H54 (cell line): ENCODE results near the gene ZNF598.
A peak's percentile ranks its signal among the peaks of the same experiment; 100 is the strongest.

Source experiments
- DNase-seq: peaks from one replicate; pipeline ENCODE4 v3.0.0; 2011; ENCODE audit warnings: low spot score, mixed read lengths; ENCODE audit not compliant: insufficient read length
- FAIRE-seq: peaks from 3 replicates; lab custom pipeline; 2011; peaks lifted over from hg19 to GRCh38; lab: Jason Lieb, UNC
- POLR2A ChIP-seq: IDR thresholded peaks from 2 replicates; pipeline ENCODE4 v1.6.1; 2011; ENCODE audit warnings: low read depth, mild to moderate bottlenecking, low read length

The ZNF598 gene

DNA sequence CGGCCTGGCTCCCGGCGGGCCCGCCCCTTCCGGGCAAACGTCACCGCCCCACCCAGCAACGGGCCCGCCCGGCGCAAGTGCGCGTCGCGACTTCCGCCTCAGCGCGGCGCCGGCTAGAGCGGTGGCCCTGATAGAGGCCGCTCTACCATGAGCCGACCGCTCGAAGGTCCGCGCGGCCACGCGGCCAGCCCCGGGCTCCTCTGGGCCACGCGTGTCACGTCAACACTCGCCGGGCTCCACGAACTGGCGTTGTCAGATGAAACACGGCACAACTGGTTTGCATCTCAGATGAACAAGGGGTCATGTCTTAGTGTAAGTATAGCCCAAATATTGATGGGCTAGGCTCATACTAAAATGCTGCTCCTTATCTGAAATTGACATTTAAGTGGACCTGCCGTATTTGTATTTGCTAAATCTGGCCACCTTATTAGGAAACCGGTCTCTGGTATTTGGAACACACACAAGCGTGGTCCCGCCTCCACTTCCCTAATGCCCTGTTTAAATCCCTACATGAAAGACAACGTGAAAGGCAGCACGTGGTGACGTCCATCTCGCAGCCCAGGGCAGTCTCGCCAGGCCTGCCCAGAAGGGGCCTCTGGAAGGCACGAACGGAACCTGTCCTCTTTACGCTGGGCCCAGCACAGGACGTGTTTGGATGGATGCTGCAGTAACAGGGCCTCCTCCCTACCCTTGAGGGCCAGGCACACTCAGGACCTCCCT lies at the start of gene ZNF598:
ZNF598 (minus strand) TSS at position 31 of the 720 bp plus-strand sequence.
- peak; percentile 83 for TF ChIP-seq POLR2A
- DNase-seq (peak; percentile 89), FAIRE-seq (no peak)

DNA sequence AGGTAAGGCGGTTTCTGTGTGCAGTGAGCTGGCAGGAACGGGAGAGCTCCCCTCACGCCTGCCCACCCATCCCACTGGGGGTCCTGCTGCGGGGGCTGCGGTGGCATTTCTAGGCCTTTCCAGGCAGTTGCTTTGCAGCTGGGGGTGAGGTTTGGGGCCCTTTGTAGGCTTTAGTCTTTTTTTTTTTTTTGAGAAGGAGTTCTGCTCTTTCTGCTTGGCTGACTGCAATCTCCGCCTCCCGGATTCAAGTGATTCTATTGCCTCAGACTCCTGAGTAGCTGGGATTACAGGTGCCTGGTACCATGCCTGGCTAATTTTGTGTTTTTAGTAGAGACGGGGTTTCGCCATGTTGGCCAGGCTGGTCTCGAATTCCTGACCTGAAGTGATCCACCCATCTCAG lies 49.3 kb upstream of the ZNF598 start:
- no peak for TF ChIP-seq POLR2A
- no peak for DNase-seq
- FAIRE-seq, result no peak

DNA sequence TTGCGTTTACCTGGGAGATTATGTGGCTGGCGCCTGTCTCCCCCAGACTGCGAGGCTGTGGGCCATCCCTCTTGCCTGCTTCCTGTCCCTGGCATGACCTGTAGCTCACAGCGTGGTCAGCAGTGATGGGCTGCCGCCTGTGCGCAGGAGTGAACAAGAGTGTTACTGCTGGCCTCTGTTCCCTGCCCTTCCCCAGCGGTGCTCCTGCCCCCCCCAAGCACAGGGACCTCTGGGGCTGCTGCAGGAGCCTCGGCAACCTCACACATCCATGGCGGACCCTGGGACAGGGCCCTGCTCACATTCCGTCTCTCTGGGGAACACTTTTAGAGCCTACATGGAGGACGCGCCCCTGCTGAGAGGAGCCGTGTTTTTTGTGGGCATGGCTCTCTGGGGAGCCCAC lies 48.8 kb upstream of the ZNF598 start:
- FAIRE-seq, result no peak
- DNase-seq, result no peak
- no peak for TF ChIP-seq POLR2A

DNA sequence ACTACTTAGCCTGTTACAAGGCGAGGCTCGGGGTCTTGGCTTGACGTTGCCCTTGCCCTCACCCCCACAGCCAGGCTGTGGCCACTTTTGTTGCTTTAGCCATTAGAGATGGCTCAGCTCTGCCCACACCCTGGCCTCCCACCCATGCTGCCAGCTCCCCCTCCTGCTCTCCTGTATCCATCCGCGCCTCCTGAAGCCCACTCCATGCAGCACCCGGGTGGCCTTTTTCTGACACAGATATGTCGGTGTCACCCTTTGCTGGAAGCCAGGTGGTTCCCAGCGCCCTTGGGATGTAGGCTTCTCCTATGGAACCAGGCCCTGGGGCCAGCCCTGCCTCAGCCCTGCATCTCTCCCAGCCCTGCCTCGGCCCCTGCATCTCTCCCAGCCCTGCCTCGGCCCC lies 47.8 kb upstream of the ZNF598 start:
- no peak for TF ChIP-seq POLR2A
- no peak for FAIRE-seq
- no peak for DNase-seq

DNA sequence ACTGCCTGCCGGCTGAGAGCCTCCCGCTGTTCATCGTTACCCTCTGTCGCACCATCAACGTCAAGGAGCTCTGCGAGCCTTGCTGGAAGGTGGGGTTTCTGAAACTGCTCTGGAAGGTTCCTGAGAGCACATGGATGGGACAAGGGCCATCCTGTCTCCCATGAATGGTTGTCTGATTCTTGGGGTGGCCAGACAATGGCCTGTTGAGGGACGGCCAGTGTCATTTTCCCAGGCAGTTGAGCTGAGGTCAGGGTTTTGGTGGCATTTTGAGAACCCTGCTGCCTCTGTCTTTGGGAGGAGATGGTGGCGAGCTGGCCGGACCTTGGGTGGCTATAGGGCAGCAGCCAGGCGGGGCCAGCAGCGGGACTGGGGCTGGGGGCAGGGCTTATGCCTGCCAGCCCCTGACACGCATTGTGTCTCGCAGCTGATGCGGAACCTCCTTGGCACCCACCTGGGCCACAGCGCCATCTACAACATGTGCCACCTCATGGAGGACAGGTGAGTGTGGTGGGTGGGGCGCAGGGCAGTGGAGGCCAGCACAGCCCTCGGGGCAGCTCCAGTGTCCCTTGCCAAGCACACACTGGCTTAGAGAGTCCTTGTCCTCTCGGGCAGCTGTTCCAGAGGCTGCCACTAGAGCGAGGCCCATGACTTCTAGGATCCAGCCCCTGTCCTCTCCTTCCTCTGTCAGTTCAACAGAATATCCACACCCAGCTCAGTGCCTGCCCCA lies 47.2 kb upstream of the ZNF598 start:
- DNase-seq (no peak), FAIRE-seq (no peak)
- no peak for TF ChIP-seq POLR2A

DNA sequence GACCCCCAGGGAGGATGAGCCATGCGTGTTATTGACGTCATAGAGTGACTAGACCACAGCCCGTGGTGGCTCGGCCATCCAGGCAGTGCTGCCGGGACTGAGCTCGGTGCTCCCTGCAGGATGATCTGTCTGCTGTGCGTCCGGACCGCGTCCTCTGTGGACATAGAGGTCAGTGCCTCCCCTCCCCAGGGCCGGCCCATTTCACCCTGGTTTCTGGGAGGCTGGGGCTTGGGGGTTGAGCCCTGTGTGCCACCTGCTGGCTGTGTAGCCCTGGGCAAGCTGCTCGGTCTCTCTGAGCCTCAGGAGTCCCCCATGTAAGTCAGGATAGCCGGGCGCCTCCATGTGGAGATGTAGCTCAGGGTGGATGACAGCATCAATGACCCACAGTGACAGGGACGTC lies 46.5 kb upstream of the ZNF598 start:
- FAIRE-seq (no peak), DNase-seq (no peak)
- no peak for TF ChIP-seq POLR2A

DNA sequence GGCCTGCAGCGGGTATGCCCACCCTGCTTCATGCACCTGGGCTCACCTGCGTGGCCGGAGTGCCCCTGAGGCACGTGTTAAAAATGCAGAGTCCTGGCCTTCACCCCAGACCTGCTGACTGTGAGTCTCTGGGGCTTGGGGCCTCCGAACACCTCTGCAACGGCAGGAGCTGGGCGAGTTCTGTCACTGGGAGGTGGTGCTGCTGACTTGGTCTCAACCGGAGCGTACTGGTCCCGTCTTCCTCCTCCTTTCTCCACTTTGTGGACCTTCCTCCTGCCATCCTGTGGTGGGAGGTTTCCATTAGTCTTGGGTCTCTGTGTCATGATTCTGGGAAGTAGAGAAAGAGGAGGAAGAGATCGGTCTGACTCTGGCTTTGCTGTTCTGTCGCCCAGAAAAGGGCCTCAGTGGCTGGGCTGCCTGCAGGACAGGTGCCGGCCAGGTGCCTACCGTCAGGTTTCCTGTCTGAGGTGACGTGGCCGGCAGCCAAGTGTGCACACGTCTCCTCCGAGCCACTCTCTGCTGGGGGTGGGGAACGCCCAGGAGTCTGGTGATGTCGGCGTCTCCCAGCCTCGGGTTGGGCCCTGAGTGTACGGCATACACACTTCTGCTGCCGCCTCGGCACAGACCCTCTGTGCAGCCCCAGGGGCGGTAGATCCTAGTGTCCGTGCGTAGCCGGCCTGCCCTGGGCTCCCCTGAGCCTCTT lies 45.1 kb upstream of the ZNF598 start:
- no peak for TF ChIP-seq POLR2A
- FAIRE-seq, result no peak
- no peak for DNase-seq

DNA sequence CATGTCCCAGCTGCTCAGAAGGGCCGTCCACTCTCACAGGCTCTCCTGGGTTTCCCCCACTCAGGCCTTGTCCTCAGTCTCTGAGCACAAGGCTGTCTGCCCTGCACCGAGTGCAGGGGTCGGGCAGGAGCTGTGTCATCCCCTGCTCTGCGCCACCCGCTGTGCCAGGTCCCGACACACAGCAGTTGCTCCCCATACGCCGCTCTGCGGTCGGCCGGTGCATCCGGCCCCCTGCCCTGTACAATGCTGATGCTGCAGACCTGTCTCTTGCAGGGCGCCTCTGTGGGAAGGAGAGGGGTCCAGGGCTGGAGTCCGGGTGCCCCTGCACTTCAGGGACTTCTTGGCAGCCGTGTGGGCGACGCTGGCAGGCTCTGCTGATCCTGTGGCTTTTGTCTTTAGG lies 44.3 kb upstream of the ZNF598 start:
- DNase-seq (no peak), FAIRE-seq (no peak)
- no peak for TF ChIP-seq POLR2A

DNA sequence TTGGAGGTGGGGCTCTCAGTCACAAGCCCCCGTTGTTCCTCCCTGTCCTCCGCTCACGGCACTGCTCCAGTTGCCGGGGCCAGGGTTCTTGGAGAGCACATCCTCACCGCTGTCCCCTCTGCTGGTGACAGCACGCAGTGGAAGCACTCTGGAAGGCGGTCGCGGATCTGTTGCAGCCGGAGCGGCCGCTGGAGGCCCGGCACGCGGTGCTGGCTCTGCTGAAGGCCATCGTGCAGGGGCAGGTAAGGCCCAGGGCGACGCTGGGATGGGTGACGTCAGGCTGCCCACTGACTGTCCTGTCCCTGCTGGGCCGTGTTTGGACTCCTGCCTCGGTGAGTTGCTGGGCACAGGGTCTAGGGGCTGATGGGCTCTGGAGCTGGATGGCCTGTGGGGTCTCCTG lies 43.6 kb upstream of the ZNF598 start:
- no peak for FAIRE-seq
- no peak for TF ChIP-seq POLR2A
- no peak for DNase-seq

DNA sequence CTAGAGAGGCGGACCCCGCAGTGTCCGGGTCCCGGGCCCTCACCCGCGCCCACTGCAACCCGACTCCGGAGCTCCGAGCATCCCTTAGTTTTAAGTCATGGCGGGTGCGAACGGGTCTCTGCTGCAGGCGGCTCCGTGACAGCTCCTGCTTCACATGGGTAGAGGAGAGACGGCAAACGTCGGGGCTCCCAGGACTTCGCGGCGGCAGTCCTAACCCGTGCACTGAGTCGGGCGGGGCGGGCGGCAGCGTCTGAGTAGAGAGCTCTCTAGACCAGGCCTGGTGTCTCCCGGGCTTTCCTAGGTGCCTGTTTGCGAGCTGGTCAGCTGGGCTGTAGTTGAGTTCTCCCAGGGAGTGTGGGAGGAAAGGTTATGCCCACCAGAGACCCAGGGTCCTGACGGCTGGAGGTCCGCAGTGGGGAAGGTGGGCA lies 38.5 kb upstream of the ZNF598 start:
- FAIRE-seq (no peak), DNase-seq (no peak)
- TF ChIP-seq POLR2A, result no peak

DNA sequence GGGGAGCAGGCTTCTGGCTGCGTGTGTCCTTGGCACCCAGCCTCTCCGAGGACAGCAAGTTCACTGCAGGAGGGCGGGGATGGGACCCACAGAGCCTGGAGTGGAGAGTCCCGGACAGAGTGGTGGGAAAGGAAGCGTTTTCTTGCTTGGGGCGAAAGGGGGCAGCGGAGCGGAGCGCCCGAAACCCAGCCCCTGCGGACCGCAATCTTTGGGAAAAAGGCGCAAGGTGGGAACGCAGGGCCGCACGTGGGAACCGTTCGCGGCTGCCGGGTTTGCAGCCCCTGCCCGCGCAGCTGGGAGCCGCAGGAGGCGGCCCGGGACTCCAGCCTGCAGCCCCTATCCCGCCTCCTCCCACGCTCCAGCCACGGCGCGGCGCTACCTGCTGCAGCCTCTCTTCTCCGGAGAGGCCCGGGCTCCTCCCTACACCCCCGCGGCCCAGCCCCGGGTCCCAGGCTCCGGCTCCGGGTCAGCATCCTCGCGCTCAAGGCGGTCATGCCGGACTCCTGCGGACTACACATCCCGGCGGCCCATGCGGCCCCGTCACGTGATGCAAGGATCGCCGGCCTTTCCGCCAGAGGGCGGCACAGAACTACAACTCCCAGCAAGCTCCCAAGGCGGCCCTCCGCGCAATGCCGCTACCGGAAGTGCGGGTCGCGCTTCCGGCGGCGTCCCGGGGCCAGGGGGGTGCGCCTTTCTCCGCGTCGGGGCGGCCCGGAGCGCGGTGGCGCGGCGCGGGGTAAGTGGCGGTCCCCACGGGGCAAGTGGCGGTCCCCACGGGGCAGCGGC lies 37.9 kb upstream of the ZNF598 start, which contains the start of the genes NTHL1 and TSC2:
NTHL1 (minus strand) TSS at position 505 of the 786 bp plus-strand sequence; CDS start at position 494, 11 bp downstream.
TSC2 (plus strand) TSS at position 656 of the 786 bp plus-strand sequence. CDS start 631 bp downstream, outside the sequence.
- peak; percentile 89 for TF ChIP-seq POLR2A
- FAIRE-seq (no peak), DNase-seq (peak; percentile 96)

DNA sequence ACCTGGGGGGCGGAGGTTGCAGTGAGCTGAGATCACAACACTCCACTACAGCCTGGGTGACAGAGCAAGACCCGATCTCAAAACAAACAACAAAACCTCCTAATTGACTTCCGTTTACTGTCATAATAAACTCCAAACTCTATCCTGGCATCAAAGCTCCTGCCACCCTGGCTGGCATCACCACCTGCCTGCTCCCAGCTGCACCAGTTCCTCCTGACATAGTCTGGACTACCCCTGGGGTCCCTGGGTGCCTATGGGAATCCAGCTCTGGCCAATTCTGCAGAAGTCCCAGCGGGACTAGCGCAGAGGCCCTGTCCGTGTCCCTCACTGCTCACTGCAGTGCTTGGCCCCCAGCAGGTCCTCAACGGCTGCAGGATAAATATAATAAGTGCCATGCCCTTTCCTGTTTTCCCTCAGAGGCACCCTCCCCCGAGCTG lies 37.3 kb upstream of the ZNF598 start:
- FAIRE-seq (no peak), DNase-seq (no peak)
- TF ChIP-seq POLR2A, result no peak
